Measurements from ENCODE around the gene CLEC1A. TPM values are rescaled to one million over a fixed set of nuclear protein-coding genes. Genes with fewer than 3 reads are reported as not detected.

The CLEC1A gene
- total RNA-seq, 1 experiment from 2014 or later, result not detected

- CTCF ChIA-PET, result no interaction called here
These were observed 3.5 kb upstream of the CLEC1A start for GRCh38 chr12:10102322-10102721.

GRCh38 chr12:10101648-10102220, 2.9 kb upstream of the CLEC1A start:
- Histone ChIP-seq H4K20me1 (ENCODE audit: insufficient read depth) (no peaks in the 10 kb centered on the region), H3K27ac (ENCODE audit: low read depth, low read length) (no peak overlapping the region), H3K4me3 (replicated peaks in 1 of 2; ENCODE audit: low read depth in 1 of 2, low read length in 2 of 2) (no peak overlapping the region), H3K9me2 (ENCODE audit: insufficient read depth) (no peaks in the 10 kb centered on the region), H3K9me3 (ENCODE audit: control insufficient read depth in 1 of 2, insufficient read depth in 1 of 2, low read depth in 1 of 2, low read length in 2 of 2) (no peaks in the 10 kb centered on the region), H3K4me2 (ENCODE audit: low read length) (no peak overlapping the region), H3K9ac (ENCODE audit: low read length) (no peak overlapping the region), H3K36me3 (ENCODE audit: control insufficient read depth in 1 of 2, insufficient read depth in 2 of 2, low read length in 2 of 2) (no peaks in the 10 kb centered on the region), H3K27me3 (ENCODE audit: insufficient read depth, low read length) (peaks cover 31% of the 10 kb centered on the region), H3K79me2 (ENCODE audit: insufficient read depth, low read length) (no peaks in the 10 kb centered on the region), H3K4me1 (ENCODE audit: control insufficient read depth in 1 of 2, insufficient read depth in 2 of 2, low read length in 2 of 2) (no peaks in the 10 kb centered on the region), H2AFZ (ENCODE audit: low read depth, low read length, poor library complexity, severe bottlenecking) (no peak overlapping the region)
- POLR2A ChIA-PET, result no interaction called here
- no TSS peak for BruUV-seq (replicated peaks)
- CTCF ChIA-PET, result no interaction called here
- no peak for ATAC-seq
- RAD21 ChIA-PET (ENCODE audit: low non-redundant PET in 1 of 2, low total read pairs in 2 of 2, uncharacterized antibody in 2 of 2, unreplicated experiment in 2 of 2), result no interaction called here
- DNase-seq (ENCODE audit: low read depth, low spot score), result no peak
- TF ChIP-seq RAD21 (IDR thresholded peaks at IDR 0.05; ENCODE audit: low read depth), result no peak
- no peak for TF ChIP-seq SP1 (IDR thresholded peaks at IDR 0.05; ENCODE audit: low read depth)
- TF ChIP-seq POLR2A (IDR thresholded peaks at IDR 0.05; ENCODE audit: borderline replicate concordance, extremely low read depth, insufficient read depth, insufficient read length), result no peak
- no peak for TF ChIP-seq ZNF274 (IDR thresholded peaks at IDR 0.05; ENCODE audit: low read depth, low read length)
- no peak for TF ChIP-seq YY1 (IDR thresholded peaks at IDR 0.05; ENCODE audit: extremely low read depth, insufficient replicate concordance, low read depth, low read length)
- no peak for TF ChIP-seq MAX (IDR thresholded peaks at IDR 0.05)
- no peak for TF ChIP-seq EGR1 (IDR thresholded peaks at IDR 0.05; ENCODE audit: low read depth)
- TF ChIP-seq ATF3 (IDR thresholded peaks at IDR 0.05), result no peak
- no peak for TF ChIP-seq POLR2AphosphoS5 (IDR thresholded peaks at IDR 0.05; ENCODE audit: low read depth, low read length)
- no peak for TF ChIP-seq TCF7L2 (IDR thresholded peaks at IDR 0.05; ENCODE audit: borderline replicate concordance, extremely low read depth, insufficient read depth, insufficient read length)
- intact Hi-C loops (cut with micrococcal nuclease), result no loop called here

More at GRCh38 chr12:10102322-10102721, 3.5 kb upstream of the CLEC1A start:
- BruUV-seq (replicated peaks), result no TSS peak
- no peak for TF ChIP-seq CBX3 (IDR thresholded peaks at IDR 0.05; ENCODE audit: low read depth)
- TF ChIP-seq EZH2 (IDR thresholded peaks at IDR 0.05), result no peak
- no peak for TF ChIP-seq SRF (IDR thresholded peaks at IDR 0.05; ENCODE audit: low read depth)
- no peak for TF ChIP-seq EZH2phosphoT487 (IDR thresholded peaks at IDR 0.05; ENCODE audit: borderline replicate concordance)
- TF ChIP-seq POLR2AphosphoS5 (IDR thresholded peaks at IDR 0.05; ENCODE audit: low read depth, low read length), result no peak
- no peaks in the 10 kb centered on the region for H3K36me3 ChIP-seq (ENCODE audit: control insufficient read depth in 1 of 2, insufficient read depth in 2 of 2, low read length in 2 of 2)
- no peaks in the 10 kb centered on the region for H3K4me1 ChIP-seq (ENCODE audit: control insufficient read depth in 1 of 2, insufficient read depth in 2 of 2, low read length in 2 of 2)
- H3K9me2 ChIP-seq (ENCODE audit: insufficient read depth), result no peaks in the 10 kb centered on the region
- H3K4me2 ChIP-seq (ENCODE audit: low read length), result no peak overlapping the region
- intact Hi-C loops (cut with micrococcal nuclease), result no loop called here
- no peak for ATAC-seq
- no peaks in the 10 kb centered on the region for H3K9me3 ChIP-seq (ENCODE audit: control insufficient read depth in 1 of 2, insufficient read depth in 1 of 2, low read depth in 1 of 2, low read length in 2 of 2)
- no peaks in the 10 kb centered on the region for H4K20me1 ChIP-seq (ENCODE audit: insufficient read depth)
- peaks cover 26% of the 10 kb centered on the region for H3K27me3 ChIP-seq (ENCODE audit: insufficient read depth, low read length)
- H3K4me3 ChIP-seq (replicated peaks in 1 of 2; ENCODE audit: low read depth in 1 of 2, low read length in 2 of 2), result no peak overlapping the region
- ChIA-PET RAD21 (ENCODE audit: low non-redundant PET in 1 of 2, low total read pairs in 2 of 2, uncharacterized antibody in 2 of 2, unreplicated experiment in 2 of 2) (no interaction called here), POLR2A (no interaction called here)
- H3K9ac ChIP-seq (ENCODE audit: low read length), result no peak overlapping the region
- no peaks in the 10 kb centered on the region for H3K79me2 ChIP-seq (ENCODE audit: insufficient read depth, low read length)
- DNase-seq (ENCODE audit: low read depth, low spot score), result no peak
- no peak overlapping the region for H2AFZ ChIP-seq (ENCODE audit: low read depth, low read length, poor library complexity, severe bottlenecking)
- no peak overlapping the region for H3K27ac ChIP-seq (ENCODE audit: low read depth, low read length)
